ENCODE data around the gene ELL2.
"Not testable (repeated sequence)": the region's sequence is repeated elsewhere in the genome, so short reads cannot be mapped to it uniquely, and the experiment has no call there.

Gene ELL2

DNA sequence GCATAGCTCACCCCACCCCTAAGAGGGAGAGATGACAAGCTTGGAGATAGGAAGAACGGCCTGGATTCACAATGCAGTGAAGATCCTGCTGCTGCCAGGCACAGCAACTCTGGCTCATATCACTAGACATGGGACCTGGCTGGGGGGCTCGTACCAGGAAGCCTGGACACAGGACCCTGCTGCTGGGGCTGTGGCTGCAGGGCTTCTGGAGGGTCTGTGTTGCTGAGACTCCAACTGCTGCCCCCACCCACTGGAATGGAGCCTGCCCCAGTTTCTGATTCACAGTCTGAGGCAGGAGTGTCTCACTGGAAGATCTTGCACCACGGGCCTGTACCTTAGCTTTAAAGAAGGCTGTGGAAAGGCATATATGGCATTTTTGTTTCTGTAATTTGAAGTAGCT, 108.2 kb downstream of the ELL2 start:
- peaks cover 3% of the 10 kb centered on the region for H3K4me1 ChIP-seq
- TF ChIP-seq, protein P1, sequence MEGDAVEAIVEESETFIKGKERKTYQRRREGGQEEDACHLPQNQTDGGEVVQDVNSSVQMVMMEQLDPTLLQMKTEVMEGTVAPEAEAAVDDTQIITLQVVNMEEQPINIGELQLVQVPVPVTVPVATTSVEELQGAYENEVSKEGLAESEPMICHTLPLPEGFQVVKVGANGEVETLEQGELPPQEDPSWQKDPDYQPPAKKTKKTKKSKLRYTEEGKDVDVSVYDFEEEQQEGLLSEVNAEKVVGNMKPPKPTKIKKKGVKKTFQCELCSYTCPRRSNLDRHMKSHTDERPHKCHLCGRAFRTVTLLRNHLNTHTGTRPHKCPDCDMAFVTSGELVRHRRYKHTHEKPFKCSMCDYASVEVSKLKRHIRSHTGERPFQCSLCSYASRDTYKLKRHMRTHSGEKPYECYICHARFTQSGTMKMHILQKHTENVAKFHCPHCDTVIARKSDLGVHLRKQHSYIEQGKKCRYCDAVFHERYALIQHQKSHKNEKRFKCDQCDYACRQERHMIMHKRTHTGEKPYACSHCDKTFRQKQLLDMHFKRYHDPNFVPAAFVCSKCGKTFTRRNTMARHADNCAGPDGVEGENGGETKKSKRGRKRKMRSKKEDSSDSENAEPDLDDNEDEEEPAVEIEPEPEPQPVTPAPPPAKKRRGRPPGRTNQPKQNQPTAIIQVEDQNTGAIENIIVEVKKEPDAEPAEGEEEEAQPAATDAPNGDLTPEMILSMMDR (IDR thresholded peaks at IDR 0.05) = no peak
- H3K9me3 ChIP-seq (ENCODE audit: control insufficient read depth, low read length) = no peaks in the 10 kb centered on the region
- no peak overlapping the region for H3K9ac ChIP-seq
- no peaks in the 10 kb centered on the region for H3K79me2 ChIP-seq
- H3K4me3 ChIP-seq (ENCODE audit: low read depth, low read length) = no peak overlapping the region
- no peak overlapping the region for H3K4me2 ChIP-seq (ENCODE audit: low read length)
- H2AFZ ChIP-seq = no peak overlapping the region
- H3K27me3 ChIP-seq (ENCODE audit: control insufficient read depth, insufficient read depth, low read length) = no peaks in the 10 kb centered on the region
- no peaks in the 10 kb centered on the region for H3K36me3 ChIP-seq (ENCODE audit: control insufficient read depth, insufficient read depth, low read length)
- no peak overlapping the region for H3K27ac ChIP-seq

DNA sequence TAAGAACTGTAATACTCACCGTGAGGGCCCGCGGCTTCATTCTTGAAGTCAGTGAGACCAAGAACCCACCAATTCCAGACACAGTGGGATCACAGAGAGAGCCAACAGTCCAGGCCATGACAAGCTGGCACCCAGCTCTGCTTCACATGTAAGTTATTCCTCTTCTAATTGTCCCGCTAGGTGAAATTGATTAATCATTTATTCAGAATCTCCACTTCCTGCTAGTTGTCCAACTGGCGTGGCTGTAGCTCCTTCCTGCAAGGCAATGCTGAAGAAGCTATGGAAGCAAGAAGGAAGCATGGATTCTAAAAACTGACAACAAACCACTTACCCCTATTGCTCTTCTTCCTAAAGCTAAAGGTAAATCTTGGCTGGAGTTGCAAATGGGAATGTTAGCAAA, 109.1 kb downstream of the ELL2 start:
- no peak overlapping the region for H3K4me2 ChIP-seq (ENCODE audit: low read length)
- no peak overlapping the region for H3K9ac ChIP-seq
- H3K9me3 ChIP-seq (ENCODE audit: control insufficient read depth, low read length) = no peaks in the 10 kb centered on the region
- peaks cover 3% of the 10 kb centered on the region for H3K4me1 ChIP-seq
- H3K4me3 ChIP-seq (ENCODE audit: low read depth, low read length) = no peak overlapping the region
- TF ChIP-seq, protein P1 (IDR thresholded peaks at IDR 0.05) = no peak
- H3K36me3 ChIP-seq (ENCODE audit: control insufficient read depth, insufficient read depth, low read length) = no peaks in the 10 kb centered on the region
- H3K79me2 ChIP-seq = no peaks in the 10 kb centered on the region
- no peaks in the 10 kb centered on the region for H3K27me3 ChIP-seq (ENCODE audit: control insufficient read depth, insufficient read depth, low read length)
- H3K27ac ChIP-seq = no peak overlapping the region
- H2AFZ ChIP-seq = no peak overlapping the region

DNA sequence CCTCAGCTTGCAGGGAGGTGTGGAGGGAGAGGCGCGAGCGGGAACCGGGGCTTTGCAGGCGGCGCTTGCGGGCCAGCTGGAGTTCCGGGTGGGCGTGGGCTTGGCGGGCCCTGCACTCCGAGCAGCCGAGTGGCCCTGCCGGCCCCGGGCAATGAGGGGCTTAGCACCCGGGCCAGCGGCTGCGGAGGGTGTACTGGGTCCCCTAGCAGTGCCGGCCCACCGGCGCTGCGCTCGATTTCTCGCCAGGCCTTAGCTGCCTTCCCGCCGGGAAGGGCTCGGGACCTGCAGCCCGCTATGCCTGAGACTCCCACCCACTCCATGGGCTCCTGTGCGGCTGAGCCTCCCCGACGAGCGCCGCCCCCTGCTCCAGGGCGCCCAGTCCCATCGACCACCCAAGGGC, 110.5 kb downstream of the ELL2 start:
- not testable (repeated sequence) for H3K79me2 ChIP-seq; H3K27ac ChIP-seq; H3K9me3 ChIP-seq (ENCODE audit: control insufficient read depth, low read length); H3K9ac ChIP-seq; H3K4me2 ChIP-seq (ENCODE audit: low read length); H3K4me1 ChIP-seq; H2AFZ ChIP-seq; H3K36me3 ChIP-seq (ENCODE audit: control insufficient read depth, insufficient read depth, low read length); H3K4me3 ChIP-seq (ENCODE audit: low read depth, low read length); H3K27me3 ChIP-seq (ENCODE audit: control insufficient read depth, insufficient read depth, low read length)

DNA sequence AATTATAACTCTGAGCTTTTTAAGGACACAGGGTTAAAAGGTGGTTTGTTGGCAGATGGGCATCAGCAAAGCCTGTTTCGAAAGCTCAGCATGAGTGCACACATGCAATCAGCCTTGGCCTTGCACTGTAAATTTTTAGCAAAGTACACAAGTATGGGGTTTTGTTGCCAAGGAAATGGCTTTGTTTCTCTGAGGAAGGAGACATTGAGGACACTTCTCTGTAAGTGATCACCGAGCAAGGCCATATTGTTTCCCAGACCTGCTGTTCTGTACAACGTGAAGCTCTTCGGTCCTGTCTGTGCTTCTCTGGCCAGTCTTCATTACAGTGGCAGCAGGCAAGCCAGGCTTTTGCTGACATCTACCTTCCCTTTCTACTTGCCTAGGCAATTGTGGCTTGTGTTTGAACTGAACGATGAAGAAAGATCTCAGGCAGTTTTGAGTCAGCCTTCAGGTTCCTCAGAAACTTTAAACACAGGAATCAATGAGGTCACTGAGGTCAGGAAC, 111.2 kb downstream of the ELL2 start:
- H3K9ac ChIP-seq = no peak overlapping the region
- peaks cover 3% of the 10 kb centered on the region for H3K4me1 ChIP-seq
- peak overlapping the region; percentile 50 for H2AFZ ChIP-seq
- H3K27me3 ChIP-seq (ENCODE audit: control insufficient read depth, insufficient read depth, low read length) = no peaks in the 10 kb centered on the region
- no peak overlapping the region for H3K4me3 ChIP-seq (ENCODE audit: low read depth, low read length)
- TF ChIP-seq, protein P1 (IDR thresholded peaks at IDR 0.05) = no peak
- no peaks in the 10 kb centered on the region for H3K79me2 ChIP-seq
- H3K36me3 ChIP-seq (ENCODE audit: control insufficient read depth, insufficient read depth, low read length) = no peaks in the 10 kb centered on the region
- H3K4me2 ChIP-seq (ENCODE audit: low read length) = peak overlapping the region; percentile 36
- H3K9me3 ChIP-seq (ENCODE audit: control insufficient read depth, low read length) = no peaks in the 10 kb centered on the region
- peak overlapping the region; percentile 79 for H3K27ac ChIP-seq

DNA sequence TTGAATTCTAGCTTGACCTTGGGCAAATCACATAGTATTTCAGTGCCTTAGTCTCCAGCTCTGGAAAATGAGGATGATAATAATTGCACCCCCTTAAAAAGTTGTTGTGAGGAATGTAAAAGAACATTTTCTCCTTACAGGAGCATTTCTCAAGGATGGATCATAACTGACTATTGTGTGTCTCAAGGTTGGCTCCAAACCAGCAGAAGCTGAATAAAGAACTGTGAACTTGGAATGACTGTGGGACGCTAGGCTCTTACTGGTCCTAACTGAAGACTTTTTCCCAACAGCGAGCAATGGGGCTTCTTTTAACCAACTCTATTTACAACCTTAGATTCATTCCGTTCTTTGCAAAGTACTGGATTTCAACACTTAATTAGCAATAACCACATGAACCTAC, 113.0 kb downstream of the ELL2 start:
- Histone ChIP-seq H3K4me1 (peaks cover 3% of the 10 kb centered on the region), H3K27me3 (ENCODE audit: control insufficient read depth, insufficient read depth, low read length) (no peaks in the 10 kb centered on the region), H3K27ac (no peak overlapping the region), H3K4me2 (ENCODE audit: low read length) (no peak overlapping the region), H3K79me2 (no peaks in the 10 kb centered on the region), H3K9ac (no peak overlapping the region), H3K4me3 (ENCODE audit: low read depth, low read length) (no peak overlapping the region), H3K36me3 (ENCODE audit: control insufficient read depth, insufficient read depth, low read length) (no peaks in the 10 kb centered on the region), H2AFZ (no peak overlapping the region), H3K9me3 (ENCODE audit: control insufficient read depth, low read length) (no peaks in the 10 kb centered on the region)
- TF ChIP-seq, protein P1 (IDR thresholded peaks at IDR 0.05) = no peak

Measured in parathyroid adenoma (tissue), 2 donors.